Kidney epithelial cell (primary cell): ENCODE measurements around the gene SIK3. TPM values are rescaled to one million over a fixed set of nuclear protein-coding genes. Genes with fewer than 3 reads are reported as not detected.

Experiments used
- DNase-seq: peaks from one replicate; pipeline ENCODE4 v3.0.0-alpha.2; 2010; ENCODE audit warnings: low read depth
- H3K27me3 ChIP-seq: 2 replicates; pipeline ENCODE4 v1.6.0; 2011; ENCODE audit warnings: low read length; ENCODE audit not compliant: control insufficient read depth, insufficient read depth
- H3K36me3 ChIP-seq: 2 replicates; pipeline ENCODE4 v1.5.1; 2011; ENCODE audit warnings: low read length; ENCODE audit not compliant: control insufficient read depth, insufficient read depth
- H3K4me3 ChIP-seq: 2 replicates; pipeline ENCODE4 v1.5.1; 2011; ENCODE audit warnings: low read depth, mild to moderate bottlenecking, control low read depth, low read length
- total RNA-seq: library from RNA; depleted of rRNA; stranded (reverse); fragments of >200 nt; gene quantifications from 2 replicates; pipeline ENCODE4 v1.2.3, GENCODE V29; 2015
- TF ChIP-seq, protein P1 (sequence below): IDR thresholded peaks from 2 replicates; pipeline ENCODE4 v1.5.1; 2011; ENCODE audit warnings: mild to moderate bottlenecking, moderate library complexity, low read length, control low read depth, inconsistent platforms; ENCODE audit not compliant: insufficient read depth, poor library complexity, severe bottlenecking

Gene SIK3
- total RNA-seq, 1 donor from 2014 or later = 12.9 TPM

GRCh38 chr11:117110294-117110950 lies 12.2 kb upstream of the SIK3 start:
- TF ChIP-seq, protein P1, sequence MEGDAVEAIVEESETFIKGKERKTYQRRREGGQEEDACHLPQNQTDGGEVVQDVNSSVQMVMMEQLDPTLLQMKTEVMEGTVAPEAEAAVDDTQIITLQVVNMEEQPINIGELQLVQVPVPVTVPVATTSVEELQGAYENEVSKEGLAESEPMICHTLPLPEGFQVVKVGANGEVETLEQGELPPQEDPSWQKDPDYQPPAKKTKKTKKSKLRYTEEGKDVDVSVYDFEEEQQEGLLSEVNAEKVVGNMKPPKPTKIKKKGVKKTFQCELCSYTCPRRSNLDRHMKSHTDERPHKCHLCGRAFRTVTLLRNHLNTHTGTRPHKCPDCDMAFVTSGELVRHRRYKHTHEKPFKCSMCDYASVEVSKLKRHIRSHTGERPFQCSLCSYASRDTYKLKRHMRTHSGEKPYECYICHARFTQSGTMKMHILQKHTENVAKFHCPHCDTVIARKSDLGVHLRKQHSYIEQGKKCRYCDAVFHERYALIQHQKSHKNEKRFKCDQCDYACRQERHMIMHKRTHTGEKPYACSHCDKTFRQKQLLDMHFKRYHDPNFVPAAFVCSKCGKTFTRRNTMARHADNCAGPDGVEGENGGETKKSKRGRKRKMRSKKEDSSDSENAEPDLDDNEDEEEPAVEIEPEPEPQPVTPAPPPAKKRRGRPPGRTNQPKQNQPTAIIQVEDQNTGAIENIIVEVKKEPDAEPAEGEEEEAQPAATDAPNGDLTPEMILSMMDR = no peak
- Histone ChIP-seq H3K27me3 (no peaks in the 10 kb centered on the region), H3K36me3 (no peaks in the 10 kb centered on the region), H3K4me3 (no peak overlapping the region)
- DNase-seq = no peak

GRCh38 chr11:117107701-117108590 lies 9.7 kb upstream of the SIK3 start:
- Histone ChIP-seq H3K4me3 (no peak overlapping the region), H3K36me3 (no peaks in the 10 kb centered on the region), H3K27me3 (no peaks in the 10 kb centered on the region)
- no peak for DNase-seq
- TF ChIP-seq, protein P1 = no peak

- Histone ChIP-seq H3K4me3 (no peak overlapping the region), H3K27me3 (no peaks in the 10 kb centered on the region), H3K36me3 (no peaks in the 10 kb centered on the region)
- no peak for DNase-seq
- TF ChIP-seq, protein P1 = no peak
Measured at GRCh38 chr11:117100556-117100955, 2.3 kb upstream of the SIK3 start.

DNA sequence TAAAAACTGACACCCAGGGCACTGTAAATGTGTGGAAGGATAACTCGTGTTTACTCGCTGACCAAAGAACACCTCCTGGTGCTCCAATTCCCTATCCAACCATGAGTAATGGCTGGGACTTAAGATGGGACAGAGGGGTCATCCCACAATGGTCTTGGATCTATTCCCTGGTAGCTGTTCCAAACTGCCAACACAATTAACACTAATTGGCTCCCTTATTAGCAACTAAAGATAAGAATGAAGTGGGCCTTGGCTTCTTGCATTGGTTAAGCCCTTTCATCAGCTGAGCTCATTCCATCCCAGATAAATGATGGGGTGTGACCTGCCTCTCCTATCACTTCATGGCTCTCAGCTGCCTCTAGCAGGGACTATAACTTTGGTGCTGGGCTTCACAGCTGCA lies 1.5 kb upstream of the SIK3 start:
- TF ChIP-seq, protein P1 = no peak
- Histone ChIP-seq H3K27me3 (no peaks in the 10 kb centered on the region), H3K4me3 (no peak overlapping the region), H3K36me3 (no peaks in the 10 kb centered on the region)
- no peak for DNase-seq

GRCh38 chr11:117097389-117098268 lies 599 bp downstream of the SIK3 start:
- TF ChIP-seq, protein P1 = no peak
- peak overlapping the region; percentile 91 for H3K4me3 ChIP-seq
- no peaks in the 10 kb centered on the region for H3K36me3 ChIP-seq
- DNase-seq = no peak
- H3K27me3 ChIP-seq = no peaks in the 10 kb centered on the region
